IPS-18a (cell line): Measurements from ENCODE around the gene IL32.
"Not testable (repeated sequence)": the region's sequence is repeated elsewhere in the genome, so short reads cannot be mapped to it uniquely, and the experiment has no call there.

Experiments
- H3K27ac ChIP-seq: one replicate; pipeline ENCODE4 v1.5.1; 2013; ENCODE audit warnings: low read length
- H3K27me3 ChIP-seq: one replicate; pipeline ENCODE4 v1.6.1; 2013; ENCODE audit warnings: mild to moderate bottlenecking, low read length; ENCODE audit not compliant: control insufficient read depth, insufficient read depth
- H3K36me3 ChIP-seq: one replicate; pipeline ENCODE4 v1.6.1; 2013; ENCODE audit warnings: low read depth, low read length; ENCODE audit not compliant: control insufficient read depth
- H3K4me1 ChIP-seq: one replicate; pipeline ENCODE4 v1.6.1; 2013; ENCODE audit warnings: low read depth, low read length; ENCODE audit not compliant: control insufficient read depth
- H3K4me3 ChIP-seq: one replicate; pipeline ENCODE4 v1.5.1; 2013; ENCODE audit warnings: low read length
- H3K9ac ChIP-seq: one replicate; pipeline ENCODE4 v1.6.1; 2013; ENCODE audit warnings: mild to moderate bottlenecking, low read length, moderate library complexity
- H3K9me3 ChIP-seq: one replicate; pipeline ENCODE4 v1.6.1; 2013; ENCODE audit warnings: low read depth, low read length; ENCODE audit not compliant: control insufficient read depth

Gene IL32

GRCh38 chr16:3045758-3046640, 19.4 kb upstream of the IL32 start, which contains the start of gene MMP25:
Gene MMP25, plus strand, starts transcription at chr16:3046561. Its CDS starts 357 bp downstream, at chr16:3046918.
- Histone ChIP-seq H3K4me3 (peak within 1 kb of the TSS; percentile 70), H3K9ac (peak within 1 kb of the TSS; percentile 42), H3K4me1 (no peaks in the 10 kb centered on the region), H3K27ac (no peak within 1 kb of the TSS), H3K9me3 (no peaks in the 10 kb centered on the region), H3K27me3 (peaks cover 39% of the 10 kb centered on the region), H3K36me3 (no peaks in the 10 kb centered on the region)

- Histone ChIP-seq H3K9ac (peak overlapping the region; percentile 42), H3K27ac (no peak overlapping the region), H3K9me3 (no peaks in the 10 kb centered on the region), H3K4me1 (no peaks in the 10 kb centered on the region), H3K4me3 (peak overlapping the region; percentile 70), H3K27me3 (peaks cover 39% of the 10 kb centered on the region), H3K36me3 (no peaks in the 10 kb centered on the region)
Observed at GRCh38 chr16:3046641-3047386, 18.6 kb upstream of the IL32 start.

- Histone ChIP-seq H3K27me3 (peaks cover 39% of the 10 kb centered on the region), H3K4me3 (peak overlapping the region; percentile 70), H3K9ac (peak overlapping the region; percentile 42), H3K4me1 (no peaks in the 10 kb centered on the region), H3K27ac (no peak overlapping the region), H3K9me3 (no peaks in the 10 kb centered on the region), H3K36me3 (no peaks in the 10 kb centered on the region)
Observed at GRCh38 chr16:3047387-3047720, 18.1 kb upstream of the IL32 start.

GRCh38 chr16:3049921-3050481, 15.4 kb upstream of the IL32 start:
- H3K27me3 ChIP-seq = peaks cover 27% of the 10 kb centered on the region
- no peak overlapping the region for H3K27ac ChIP-seq
- no peaks in the 10 kb centered on the region for H3K36me3 ChIP-seq
- H3K9me3 ChIP-seq = no peaks in the 10 kb centered on the region
- no peak overlapping the region for H3K9ac ChIP-seq
- no peak overlapping the region for H3K4me3 ChIP-seq
- no peaks in the 10 kb centered on the region for H3K4me1 ChIP-seq

- no peak overlapping the region for H3K4me3 ChIP-seq
- H3K27me3 ChIP-seq = peaks cover 24% of the 10 kb centered on the region
- H3K9me3 ChIP-seq = no peaks in the 10 kb centered on the region
- H3K4me1 ChIP-seq = peaks cover 1% of the 10 kb centered on the region
- no peaks in the 10 kb centered on the region for H3K36me3 ChIP-seq
- H3K9ac ChIP-seq = no peak overlapping the region
- no peak overlapping the region for H3K27ac ChIP-seq
Observed at GRCh38 chr16:3050487-3050886, 15.0 kb upstream of the IL32 start.

GRCh38 chr16:3051009-3051408, 14.4 kb upstream of the IL32 start:
- H3K36me3 ChIP-seq = no peaks in the 10 kb centered on the region
- peaks cover 4% of the 10 kb centered on the region for H3K4me1 ChIP-seq
- H3K9me3 ChIP-seq = no peaks in the 10 kb centered on the region
- no peak overlapping the region for H3K27ac ChIP-seq
- H3K27me3 ChIP-seq = peaks cover 24% of the 10 kb centered on the region
- H3K4me3 ChIP-seq = no peak overlapping the region
- H3K9ac ChIP-seq = no peak overlapping the region

- Histone ChIP-seq H3K4me1 (peaks cover 4% of the 10 kb centered on the region), H3K36me3 (no peaks in the 10 kb centered on the region), H3K4me3 (no peak overlapping the region), H3K27ac (no peak overlapping the region), H3K9ac (no peak overlapping the region), H3K27me3 (peaks cover 24% of the 10 kb centered on the region), H3K9me3 (no peaks in the 10 kb centered on the region)
Observed at GRCh38 chr16:3051494-3051893, 13.9 kb upstream of the IL32 start.

GRCh38 chr16:3052571-3053329, 12.7 kb upstream of the IL32 start:
- H3K36me3 ChIP-seq, H3K9ac ChIP-seq, H3K4me1 ChIP-seq, H3K27ac ChIP-seq, H3K9me3 ChIP-seq, H3K4me3 ChIP-seq: not testable (repeated sequence)
- H3K27me3 ChIP-seq = peaks cover 16% of the 10 kb centered on the region

- H3K9me3 ChIP-seq, H3K36me3 ChIP-seq, H3K9ac ChIP-seq, H3K4me1 ChIP-seq, H3K27ac ChIP-seq, H3K4me3 ChIP-seq: not testable (repeated sequence)
- peaks cover 14% of the 10 kb centered on the region for H3K27me3 ChIP-seq
Observed at GRCh38 chr16:3053330-3053710, 12.1 kb upstream of the IL32 start.

GRCh38 chr16:3054965-3055733, 10.3 kb upstream of the IL32 start:
- peaks cover 8% of the 10 kb centered on the region for H3K27me3 ChIP-seq
- H3K9me3 ChIP-seq = no peaks in the 10 kb centered on the region
- H3K4me3 ChIP-seq = no peak overlapping the region
- no peak overlapping the region for H3K27ac ChIP-seq
- H3K4me1 ChIP-seq = peaks cover 4% of the 10 kb centered on the region
- H3K36me3 ChIP-seq = no peaks in the 10 kb centered on the region
- H3K9ac ChIP-seq = no peak overlapping the region

GRCh38 chr16:3055734-3056115, 9.7 kb upstream of the IL32 start:
- H3K4me3 ChIP-seq, H3K4me1 ChIP-seq, H3K27ac ChIP-seq, H3K9me3 ChIP-seq, H3K36me3 ChIP-seq, H3K9ac ChIP-seq, H3K27me3 ChIP-seq: not testable (repeated sequence)
